SKM-1 (cell line): ENCODE results near the gene SERPINB13.

Source experiments
- DNase-seq: peaks from one replicate; lab custom pipeline; 2025; ENCODE audit not compliant: unreplicated experiment; lab: John Stamatoyannopoulos, UW

The SERPINB13 gene

DNA sequence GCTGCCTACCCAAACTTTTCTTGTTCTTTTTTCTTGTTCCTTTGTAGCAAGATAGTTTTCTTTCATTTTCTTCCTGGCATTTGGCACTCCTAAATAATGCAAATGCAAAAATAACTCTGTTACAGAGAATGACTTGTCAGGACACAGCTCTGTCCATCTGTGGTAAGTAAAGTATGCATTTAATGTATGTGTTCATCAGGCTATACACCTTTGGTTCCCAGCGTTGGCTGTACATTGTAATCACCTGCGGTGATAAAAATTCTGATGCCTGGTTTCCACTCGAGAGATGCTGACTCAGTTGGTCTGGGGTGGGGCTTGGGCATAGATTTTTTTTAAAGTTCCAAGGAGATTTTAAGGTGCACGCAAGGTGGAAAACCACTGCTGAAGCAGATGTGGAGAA lies at the start of gene SERPINB13:
Gene SERPINB13, plus strand, starts transcription at position 378 of the 400 bp plus-strand sequence. CDS start 1,325 bp downstream, outside the sequence.
- no peak for DNase-seq

GRCh38 chr18:63539904-63540510 lies 47.1 kb upstream of the SERPINB13 start:
- no peak for DNase-seq

GRCh38 chr18:63542069-63542468 lies 45.1 kb upstream of the SERPINB13 start, which contains the start of gene SERPINB12:
Gene SERPINB12 (plus strand): TSS chr18:63542369. CDS start chr18:63556160, 13,791 bp downstream.
- no peak for DNase-seq

DNA sequence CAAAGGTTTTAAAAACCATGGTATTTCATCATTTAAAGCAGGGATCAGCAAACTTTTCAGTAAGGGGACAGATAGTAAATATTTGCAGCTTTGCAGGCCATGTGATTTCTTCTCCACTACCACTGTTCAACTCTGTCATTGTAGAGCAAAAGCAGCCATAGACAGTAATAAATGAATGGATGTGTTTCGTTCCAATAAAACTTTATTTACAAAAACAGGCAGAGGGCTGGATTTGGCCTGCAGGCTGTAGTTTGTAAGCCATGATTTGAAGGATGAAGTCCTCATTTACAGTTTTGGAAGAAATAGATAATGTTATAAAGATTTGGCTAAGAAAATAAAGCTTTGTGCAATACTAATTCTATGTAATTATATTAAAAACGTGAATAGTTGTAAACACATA lies 43.1 kb upstream of the SERPINB13 start:
- no peak for DNase-seq

GRCh38 chr18:63545000-63545399 lies 42.1 kb upstream of the SERPINB13 start:
- no peak for DNase-seq

- DNase-seq, result no peak
These were observed 37.1 kb upstream of the SERPINB13 start for GRCh38 chr18:63550068-63550467.

GRCh38 chr18:63551769-63552168 lies 35.4 kb upstream of the SERPINB13 start:
- no peak for DNase-seq

DNA sequence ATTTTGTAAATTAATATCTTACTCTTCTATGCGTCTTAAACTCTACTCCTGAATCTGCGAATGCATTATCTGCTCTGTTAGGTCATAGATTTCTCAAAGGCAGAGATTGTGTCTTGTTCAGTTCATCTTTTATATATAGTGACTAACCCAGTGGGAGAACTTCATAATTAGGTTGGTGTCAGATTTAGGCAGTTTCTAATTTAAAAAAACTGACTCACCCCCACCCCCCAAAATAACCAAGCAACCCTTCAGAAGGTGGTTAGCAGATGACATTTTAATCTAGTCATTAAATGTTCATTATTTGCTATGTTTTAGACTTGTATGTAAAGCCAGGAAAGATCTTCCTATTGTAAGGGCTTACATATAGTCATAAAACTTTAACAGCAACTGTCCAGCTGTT lies 34.6 kb upstream of the SERPINB13 start:
- no peak for DNase-seq

- peak; percentile 63 for DNase-seq
These were observed 34.1 kb upstream of the SERPINB13 start for GRCh38 chr18:63553081-63553480.

GRCh38 chr18:63559567-63560491 lies 27.3 kb upstream of the SERPINB13 start:
- no peak for DNase-seq

DNA sequence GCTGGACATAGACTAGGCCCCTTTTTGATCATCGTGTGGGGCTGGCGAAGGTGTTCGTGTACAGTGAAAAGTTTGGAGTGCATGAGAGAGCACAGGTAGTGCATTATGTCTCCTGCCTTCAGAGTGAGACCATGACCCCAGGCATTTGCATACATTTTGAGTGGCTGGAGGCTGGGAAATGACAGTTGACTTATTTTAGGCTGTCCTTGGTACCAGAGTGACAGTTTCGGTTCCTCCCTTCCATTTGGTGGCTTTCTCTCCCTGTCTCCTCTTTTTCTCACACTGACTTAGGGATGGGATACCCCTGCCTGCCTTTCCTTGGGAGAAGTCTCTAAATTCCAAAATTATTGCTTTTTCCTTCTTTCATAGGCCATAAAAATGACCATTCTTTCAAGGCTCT lies 24.9 kb upstream of the SERPINB13 start:
- DNase-seq, result no peak

- no peak for DNase-seq
These were observed 23.1 kb upstream of the SERPINB13 start for GRCh38 chr18:63564021-63564420.

DNA sequence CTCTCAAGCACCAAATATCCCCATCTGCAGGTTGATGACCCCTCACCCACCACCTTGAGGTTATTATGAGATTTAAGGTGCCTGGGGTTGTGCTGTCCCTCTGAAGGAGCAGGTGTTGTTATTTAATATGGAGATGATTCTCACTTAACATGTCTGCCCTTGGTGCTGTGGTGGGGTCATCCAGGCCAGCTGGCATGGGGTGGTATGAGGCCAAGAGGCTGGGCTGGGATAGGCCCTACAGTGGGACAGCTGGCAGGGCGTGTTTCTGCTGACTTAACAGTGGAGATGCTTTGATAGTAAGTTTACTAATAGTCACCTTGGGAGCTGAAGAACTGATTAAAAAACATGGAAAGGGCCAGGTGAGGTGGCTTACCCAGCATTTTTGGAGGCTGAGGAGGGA lies 22.6 kb upstream of the SERPINB13 start:
- no peak for DNase-seq

DNA sequence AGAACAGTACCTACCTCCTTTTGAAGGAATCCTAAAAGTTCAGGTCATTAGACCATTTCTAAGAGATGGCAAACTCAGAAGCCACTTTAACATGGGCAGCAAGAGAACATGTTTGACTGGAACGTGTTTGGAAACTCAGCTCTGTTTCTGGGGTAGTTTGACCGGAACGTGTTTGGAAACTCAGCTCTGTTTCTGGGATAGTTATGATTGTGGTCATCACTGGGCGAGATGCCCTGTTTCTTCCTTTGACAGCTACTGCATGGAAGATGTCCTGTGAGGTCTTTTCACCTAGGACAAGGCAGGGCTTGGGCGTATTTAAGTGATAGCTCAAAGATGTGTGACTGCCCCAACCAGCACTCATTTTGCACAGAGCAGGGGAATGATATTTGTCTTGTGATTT lies 19.9 kb upstream of the SERPINB13 start:
- DNase-seq, result no peak

DNA sequence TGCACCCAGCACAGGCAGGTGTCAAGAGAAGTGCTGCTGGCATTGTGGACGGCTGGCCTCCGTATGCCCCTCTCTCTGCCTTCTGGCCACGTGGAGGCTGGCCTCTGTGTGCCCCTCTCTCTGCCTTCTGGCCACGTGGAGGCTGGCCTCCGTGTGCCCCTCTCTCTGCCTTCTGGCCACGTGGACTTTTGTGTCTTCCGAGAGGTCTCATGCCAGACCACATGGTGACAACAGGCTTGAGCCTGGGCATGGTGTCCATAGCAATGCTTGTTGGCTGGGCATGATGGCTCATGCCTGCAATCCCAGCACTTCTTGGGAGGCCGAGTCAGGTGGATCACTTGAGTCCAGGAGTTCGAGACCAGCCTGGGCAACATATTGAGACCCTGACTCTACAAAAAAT lies 19.3 kb upstream of the SERPINB13 start:
- no peak for DNase-seq

DNA sequence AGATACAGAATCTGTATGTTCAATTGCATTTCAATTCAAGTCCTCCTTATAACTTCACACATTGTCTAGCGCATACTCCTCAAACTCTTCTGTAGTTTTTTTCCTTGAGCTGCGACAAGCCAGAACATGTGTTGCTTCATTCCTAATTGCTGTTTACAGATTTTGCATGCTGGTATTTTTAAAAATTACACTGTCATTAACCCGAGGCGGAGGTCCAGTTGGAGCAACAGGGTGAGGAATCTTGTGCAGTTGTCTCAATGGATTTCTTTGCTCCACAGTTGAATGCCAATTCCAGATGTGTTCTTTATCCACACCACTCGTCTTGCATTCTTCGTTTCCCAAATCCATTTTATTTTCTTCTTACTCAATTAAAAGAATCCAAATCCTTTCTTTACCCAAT lies 16.4 kb upstream of the SERPINB13 start:
- no peak for DNase-seq

- DNase-seq, result no peak
These were observed 11.5 kb upstream of the SERPINB13 start for GRCh38 chr18:63575681-63576080.

- peak; percentile 54 for DNase-seq
These were observed 8.7 kb upstream of the SERPINB13 start for GRCh38 chr18:63578357-63578958.

DNA sequence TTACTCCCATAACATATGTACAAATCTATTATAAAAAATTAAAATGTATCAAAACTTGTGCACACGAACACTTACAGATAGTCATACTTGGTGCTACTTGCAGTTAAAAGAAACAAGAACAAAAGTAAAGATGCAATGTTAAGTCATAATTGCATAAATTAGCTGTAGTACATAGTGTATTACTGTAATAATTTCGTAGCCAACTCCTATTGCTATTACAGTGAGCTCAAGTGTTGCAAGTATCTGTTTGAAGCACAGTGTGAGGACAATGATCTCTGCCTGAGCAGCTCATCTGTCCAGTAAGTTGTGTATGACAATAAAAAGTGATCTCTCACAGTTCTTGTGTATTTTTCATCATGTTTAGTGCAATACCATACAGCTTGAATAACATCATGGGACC lies 7.5 kb upstream of the SERPINB13 start:
- no peak for DNase-seq

DNA sequence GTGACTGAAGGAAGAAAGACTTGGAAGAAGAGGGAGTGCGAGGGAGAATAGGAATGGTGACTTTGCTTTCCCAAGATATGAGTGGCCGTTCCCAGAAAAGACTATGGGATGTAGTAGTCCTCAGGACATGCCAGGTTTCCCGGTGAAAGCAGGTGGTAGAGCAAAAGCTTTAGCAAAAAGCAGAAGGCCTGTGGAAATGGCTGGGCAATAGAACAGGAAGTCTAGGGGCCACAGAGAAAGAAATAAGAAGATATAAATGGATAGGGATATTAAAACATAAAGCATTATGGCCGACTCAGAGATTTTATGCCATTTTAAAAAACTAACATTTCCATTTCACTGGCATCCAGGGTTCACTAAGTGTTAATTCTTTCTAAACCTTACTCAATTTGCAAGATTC lies 1.2 kb upstream of the SERPINB13 start:
- no peak for DNase-seq

DNA sequence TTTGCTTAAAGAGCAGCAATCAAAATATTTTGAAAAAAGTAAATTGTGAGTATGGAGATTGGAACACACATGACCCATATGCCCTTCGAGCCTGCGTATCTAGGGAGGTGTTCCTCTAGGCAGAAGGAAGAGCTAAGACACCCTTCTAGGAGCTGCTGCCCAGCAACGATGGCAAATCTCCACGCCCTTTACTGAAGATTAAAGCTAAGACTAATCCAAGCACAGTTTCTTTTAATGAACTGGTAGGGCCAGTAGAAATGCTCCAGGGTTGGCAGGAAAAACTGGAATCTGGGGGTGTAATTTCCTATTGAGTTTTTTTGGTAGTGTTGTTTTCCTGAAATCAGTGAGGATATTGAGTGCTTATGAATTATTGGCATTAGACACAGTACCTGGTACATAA lies 712 bp upstream of the SERPINB13 start:
- no peak for DNase-seq

DNA sequence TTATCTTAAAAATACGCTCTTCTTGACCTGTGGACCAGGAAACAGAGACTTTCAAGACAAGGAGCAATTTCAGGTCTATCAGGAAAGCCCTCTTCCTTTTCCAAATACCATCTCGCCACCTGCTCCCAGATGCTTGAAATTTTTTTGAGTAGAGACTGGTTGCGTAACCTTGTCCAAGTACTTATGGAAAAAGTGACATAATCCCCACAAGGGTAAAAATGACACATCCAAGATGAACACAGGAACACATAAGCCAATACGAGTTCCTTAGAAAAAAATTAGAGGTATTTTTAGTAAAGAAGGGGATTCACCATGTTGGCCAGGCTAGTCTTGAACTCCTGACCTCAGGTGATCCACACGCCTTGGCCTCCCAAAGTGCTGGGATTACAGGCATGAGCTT lies 1.8 kb downstream of the SERPINB13 start:
- DNase-seq, result peak; percentile 8
